AG04450 (cell line): ENCODE results near the gene HMG20B. TPM values are rescaled to one million over a fixed set of nuclear protein-coding genes. Genes with fewer than 3 reads are reported as not detected.
"Not testable (repeated sequence)": the region's sequence is repeated elsewhere in the genome, so short reads cannot be mapped to it uniquely, and the experiment has no call there.

Experiments
- CTCF ChIA-PET: fragments of 300-600, 350-600 bp; formaldehyde crosslinking; extraction: SDS; loops from one replicate; lab custom pipeline; 2022; ENCODE audit warnings: antibody characterized with exemption, inconsistent platforms; lab: Charles Lee
- POLR2A ChIA-PET: fragments of 350-600 bp; formaldehyde crosslinking; extraction: SDS; loops from one replicate; lab custom pipeline; 2021; ENCODE audit warnings: antibody characterized with exemption, inconsistent platforms; lab: Yijun Ruan, JAX
- DNase-seq: peaks from one replicate; pipeline ENCODE4 v3.0.0-alpha.2; 2011; ENCODE audit warnings: low read depth, low spot score
- H3K27ac ChIP-seq: one replicate; pipeline ENCODE4 v1.5.1; 2012; ENCODE audit warnings: low read depth, low read length, control low read depth
- H3K27me3 ChIP-seq: one replicate; pipeline ENCODE4 v1.6.0; 2012; ENCODE audit warnings: low read length; ENCODE audit not compliant: control insufficient read depth, insufficient read depth
- H3K4me3 ChIP-seq: 2 replicates; pipeline ENCODE4 v1.5.1; 2011; ENCODE audit warnings: mild to moderate bottlenecking, low read depth, low read length, control low read depth
- H3K9me3 ChIP-seq: 2 replicates; pipeline ENCODE4 v1.5.1; 2012; ENCODE audit warnings: low read length; ENCODE audit not compliant: control insufficient read depth, insufficient read depth
- polyA plus RNA-seq: library from polyadenylated mRNA; depleted of rRNA; stranded (reverse); fragments of >200 nt; gene quantifications from 2 replicates; pipeline ENCODE4 v1.2.3, GENCODE V29; 2011
- TF ChIP-seq, protein P1 (sequence below): IDR thresholded peaks from 2 replicates; pipeline ENCODE4 v1.5.1; 2011; ENCODE audit warnings: low read depth, low read length, control low read depth, inconsistent platforms

The HMG20B gene
- polyA plus RNA-seq, 1 experiment = 30.5 TPM

DNA sequence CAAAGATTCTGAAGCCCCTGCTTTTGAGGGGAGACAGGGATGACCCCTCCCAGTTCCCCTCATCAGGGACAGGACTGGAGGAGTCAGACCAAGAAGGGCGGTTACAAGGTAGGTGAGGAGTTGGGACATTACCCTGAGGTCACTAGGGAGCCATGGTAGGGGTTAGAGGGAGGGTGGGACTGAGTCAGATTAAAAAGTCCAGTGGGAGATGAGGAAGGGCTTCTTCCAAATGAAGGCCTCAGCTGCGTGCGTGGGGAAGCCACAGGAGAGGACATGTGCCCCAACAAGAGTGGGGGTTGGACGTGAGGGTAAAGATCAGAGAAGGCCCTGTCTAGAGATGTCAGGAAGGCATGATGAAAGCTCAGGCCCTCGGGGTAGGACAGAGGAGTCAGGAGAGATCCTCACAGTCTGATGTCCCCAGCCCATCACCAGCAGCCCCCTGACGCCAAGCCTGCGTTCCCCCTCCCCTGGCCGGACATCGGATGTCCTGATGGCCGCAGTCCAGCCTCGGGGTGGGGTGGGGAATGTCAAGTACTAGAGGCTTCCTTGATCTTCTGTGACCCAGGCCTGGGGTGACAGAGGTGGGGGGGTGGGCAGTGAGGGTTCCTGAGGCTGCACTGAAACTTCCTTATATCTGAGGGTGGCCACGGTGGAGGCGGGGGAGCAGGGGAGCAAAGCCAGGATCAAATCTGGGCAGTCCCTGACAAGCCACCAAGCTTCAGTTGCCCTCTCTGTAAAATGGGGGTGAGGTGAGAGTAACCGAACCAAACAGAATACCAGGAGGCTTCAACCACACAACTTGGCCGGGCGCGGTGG lies 8.8 kb upstream of the HMG20B start:
- H3K4me3 ChIP-seq = no peak overlapping the region
- H3K27ac ChIP-seq = no peak overlapping the region
- no peaks in the 10 kb centered on the region for H3K9me3 ChIP-seq
- TF ChIP-seq, protein P1, sequence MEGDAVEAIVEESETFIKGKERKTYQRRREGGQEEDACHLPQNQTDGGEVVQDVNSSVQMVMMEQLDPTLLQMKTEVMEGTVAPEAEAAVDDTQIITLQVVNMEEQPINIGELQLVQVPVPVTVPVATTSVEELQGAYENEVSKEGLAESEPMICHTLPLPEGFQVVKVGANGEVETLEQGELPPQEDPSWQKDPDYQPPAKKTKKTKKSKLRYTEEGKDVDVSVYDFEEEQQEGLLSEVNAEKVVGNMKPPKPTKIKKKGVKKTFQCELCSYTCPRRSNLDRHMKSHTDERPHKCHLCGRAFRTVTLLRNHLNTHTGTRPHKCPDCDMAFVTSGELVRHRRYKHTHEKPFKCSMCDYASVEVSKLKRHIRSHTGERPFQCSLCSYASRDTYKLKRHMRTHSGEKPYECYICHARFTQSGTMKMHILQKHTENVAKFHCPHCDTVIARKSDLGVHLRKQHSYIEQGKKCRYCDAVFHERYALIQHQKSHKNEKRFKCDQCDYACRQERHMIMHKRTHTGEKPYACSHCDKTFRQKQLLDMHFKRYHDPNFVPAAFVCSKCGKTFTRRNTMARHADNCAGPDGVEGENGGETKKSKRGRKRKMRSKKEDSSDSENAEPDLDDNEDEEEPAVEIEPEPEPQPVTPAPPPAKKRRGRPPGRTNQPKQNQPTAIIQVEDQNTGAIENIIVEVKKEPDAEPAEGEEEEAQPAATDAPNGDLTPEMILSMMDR = no peak
- no peaks in the 10 kb centered on the region for H3K27me3 ChIP-seq
- no peak for DNase-seq
- ChIA-PET POLR2A (no interaction called here), CTCF (no interaction called here)

DNA sequence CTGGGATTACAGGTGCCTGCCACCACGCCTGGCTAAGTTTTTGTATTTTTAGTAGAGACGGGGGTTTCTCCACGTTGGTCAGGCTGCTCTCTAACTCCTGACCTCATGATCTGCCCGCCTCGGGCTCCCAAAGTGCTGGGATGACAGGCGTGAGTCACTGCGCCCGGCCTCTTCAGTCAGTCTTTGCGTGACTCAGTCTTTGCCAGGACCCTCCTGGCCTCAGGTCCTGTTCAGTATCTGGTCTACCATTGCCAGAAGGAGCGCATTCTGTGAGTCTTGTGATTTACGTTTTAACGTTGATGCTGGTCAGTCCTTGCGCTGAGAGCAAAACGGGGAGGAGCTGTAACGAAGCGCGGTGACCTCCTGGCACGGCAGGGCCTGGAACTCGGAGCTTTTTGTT lies 7.6 kb upstream of the HMG20B start:
- DNase-seq = no peak
- no peaks in the 10 kb centered on the region for H3K9me3 ChIP-seq
- no peak overlapping the region for H3K4me3 ChIP-seq
- CTCF ChIA-PET = no interaction called here
- POLR2A ChIA-PET = no interaction called here
- TF ChIP-seq, protein P1 = no peak
- H3K27me3 ChIP-seq = no peaks in the 10 kb centered on the region
- H3K27ac ChIP-seq = no peak overlapping the region

- POLR2A ChIA-PET = not testable (repeated sequence)
Measured at GRCh38 chr19:3570042-3570441, 2.7 kb upstream of the HMG20B start.

DNA sequence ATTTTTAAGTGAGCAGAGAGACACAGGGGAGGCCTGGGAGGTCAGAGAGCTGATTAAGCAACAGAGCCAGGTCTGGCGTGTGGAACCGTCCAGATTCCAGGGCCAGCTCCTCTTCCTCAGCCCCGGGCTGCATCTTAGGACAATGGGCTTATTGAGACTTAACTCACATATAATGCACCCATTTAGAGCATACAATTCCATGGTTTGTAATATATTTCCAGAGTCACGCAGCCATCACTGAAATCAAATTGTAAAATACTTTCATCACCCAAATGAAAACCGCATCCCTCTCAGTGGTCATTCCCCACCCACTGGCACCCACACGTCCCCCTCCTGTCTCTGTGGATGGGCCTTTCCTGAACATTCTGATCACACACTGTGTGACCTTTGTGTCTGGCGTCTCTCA lies 2.1 kb upstream of the HMG20B start:
- no peak for DNase-seq
- POLR2A ChIA-PET = no interaction called here
- no peak overlapping the region for H3K27ac ChIP-seq
- no peaks in the 10 kb centered on the region for H3K27me3 ChIP-seq
- no peak overlapping the region for H3K4me3 ChIP-seq
- H3K9me3 ChIP-seq = no peaks in the 10 kb centered on the region; the same call in 1 of the 2 replicates
- CTCF ChIA-PET = no interaction called here
- TF ChIP-seq, protein P1 = no peak

More at GRCh38 chr19:3570042-3570441, 2.7 kb upstream of the HMG20B start:
- not testable (repeated sequence) for H3K27ac ChIP-seq, H3K9me3 ChIP-seq, H3K4me3 ChIP-seq, DNase-seq, H3K27me3 ChIP-seq
- CTCF ChIA-PET = interaction anchor here (0.6 to 0.7 kb wide), 2 partner anchors 120 to 202 kb away, joined by 3 to 7 read pairs; no protein-coding TSS in a partner anchor

GRCh38 chr19:3572132-3572854 lies 451 bp upstream of the HMG20B start:
- peak; percentile 99 for DNase-seq
- Histone ChIP-seq H3K9me3 (no peaks in the 10 kb centered on the region; the same call in 1 of the 2 replicates), H3K27me3 (no peaks in the 10 kb centered on the region), H3K4me3 (peak overlapping the region; percentile 68), H3K27ac (peak overlapping the region; percentile 21)
- POLR2A ChIA-PET = no interaction called here
- CTCF ChIA-PET = no interaction called here
- TF ChIP-seq, protein P1 = no peak
